Body of pancreas (tissue), 4 donors: ENCODE data around the gene BRSK1. TPM values are rescaled to one million over a fixed set of nuclear protein-coding genes. Genes with fewer than 3 reads are reported as not detected.

Source experiments
- ATAC-seq: fragments of 150-250 bp; one replicate; pipeline ENCODE4 v1.9.1; 2016
- DNase-seq, 4 donors: peaks; one replicate each; pipeline ENCODE4 v3.0.0-alpha.2; 2019
- H3K27ac ChIP-seq, 4 donors: fragments of 200-600 bp; sonication (generic); 1 replicate in 3 of 4; 2 replicates in 1 of 4; pipeline versions ENCODE4 v1.5.1 to v1.6.1; 2016 to 2019; ENCODE audit warnings: mild to moderate bottlenecking in 1 of 4, mixed read lengths in 1 of 4, moderate library complexity in 1 of 4
- H3K27me3 ChIP-seq, 2 donors: fragments of 200-600 bp; sonication (generic); one replicate each; pipeline ENCODE4 v1.6.0; 2016; ENCODE audit warnings: mild to moderate bottlenecking in 1 of 2
- H3K36me3 ChIP-seq, 2 donors: fragments of 200-600 bp; sonication (generic); replicated peaks in 1 of 2; 2 replicates each; pipeline ENCODE4 v1.5.1; 2016; ENCODE audit warnings: low read depth in 2 of 2; ENCODE audit not compliant: insufficient read depth in 1 of 2
- H3K4me1 ChIP-seq: fragments of 200-600 bp; sonication (generic); one replicate; pipeline ENCODE4 v1.6.0; 2016
- H3K4me3 ChIP-seq, 2 donors: fragments of 200-600 bp; sonication (generic); 1 replicate in 1 of 2; 2 replicates in 1 of 2; pipeline ENCODE4 v1.5.1; 2016 to 2019
- H3K9me3 ChIP-seq, 3 donors: fragments of 200-600 bp; sonication (generic); 1 replicate in 2 of 3; 2 replicates in 1 of 3; pipeline ENCODE4 v1.5.1; 2016
- POLR2A ChIP-seq, 3 donors: fragments of 450-650 bp; IDR thresholded peaks; one replicate each; pipeline ENCODE4 v1.6.1; 2016; ENCODE audit warnings: antibody characterized with exemption in 3 of 3, mild to moderate bottlenecking in 2 of 3
- WGBS, 2 donors: methylation state at CpG; one replicate each; pipeline ENCODE4 v1.1.5; 2017; 5-methylcytosine and 5-hydroxymethylcytosine counted together
- intact Hi-C: fragments of 100-400 bp; cut with DNase I; formaldehyde crosslinking; loops from one replicate; pipeline ENCODE4 v1.15.1; 2023
- total RNA-seq, 2 donors: library from RNA; depleted of rRNA; stranded (reverse); fragments of >200 nt; gene quantifications; one replicate each; pipeline ENCODE4 v1.1.0, GENCODE V29; 2016
- TF ChIP-seq, protein P1 (sequence below), 7 experiments: fragments of 450-650 bp in 4 of 7; fragments of 200-600 bp in 3 of 7; sonication (generic) in 3 of 7; IDR thresholded peaks; one replicate each; pipeline ENCODE4 v1.5.1; 2016 to 2019; ENCODE audit warnings: antibody characterized with exemption in 7 of 7

Gene BRSK1
- total RNA-seq, 2 donors from 2014 or later: 0.66 to 1.0 TPM

DNA sequence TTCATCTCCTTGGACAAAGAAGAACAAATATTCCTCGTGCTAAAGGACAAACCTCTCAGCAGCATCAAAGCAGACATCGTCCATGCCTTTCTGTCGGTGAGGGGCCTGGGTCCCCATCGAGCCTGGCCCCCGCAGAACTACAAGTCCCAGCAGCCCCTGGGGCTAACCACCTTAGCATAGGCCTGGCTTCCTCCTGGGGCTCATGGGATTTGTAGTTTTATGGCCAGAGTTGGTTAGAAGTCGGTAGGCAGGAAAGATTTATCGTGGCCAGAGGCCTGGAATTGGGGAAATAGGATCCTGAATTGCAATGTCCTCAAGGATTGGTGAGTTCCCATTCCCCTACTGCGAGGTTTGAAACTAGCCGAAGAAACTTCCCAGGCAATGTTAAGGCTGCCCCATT lies 21.7 kb downstream of the BRSK1 start:
- Histone ChIP-seq H3K27me3 (no peaks in the 10 kb centered on the region), H3K9me3 (no peaks in the 10 kb centered on the region), H3K4me3 (no peak overlapping the region), H3K4me1 (peaks cover 10% of the 10 kb centered on the region), H3K36me3 (no peaks in the 10 kb centered on the region), H3K27ac (no peak overlapping the region)
- intact Hi-C loops: loop anchor here (10.0 kb wide), 1 partner anchor 79 kb away; the partner anchor contains the start of genes RPL28 and TMEM238
- TF ChIP-seq, protein P1, sequence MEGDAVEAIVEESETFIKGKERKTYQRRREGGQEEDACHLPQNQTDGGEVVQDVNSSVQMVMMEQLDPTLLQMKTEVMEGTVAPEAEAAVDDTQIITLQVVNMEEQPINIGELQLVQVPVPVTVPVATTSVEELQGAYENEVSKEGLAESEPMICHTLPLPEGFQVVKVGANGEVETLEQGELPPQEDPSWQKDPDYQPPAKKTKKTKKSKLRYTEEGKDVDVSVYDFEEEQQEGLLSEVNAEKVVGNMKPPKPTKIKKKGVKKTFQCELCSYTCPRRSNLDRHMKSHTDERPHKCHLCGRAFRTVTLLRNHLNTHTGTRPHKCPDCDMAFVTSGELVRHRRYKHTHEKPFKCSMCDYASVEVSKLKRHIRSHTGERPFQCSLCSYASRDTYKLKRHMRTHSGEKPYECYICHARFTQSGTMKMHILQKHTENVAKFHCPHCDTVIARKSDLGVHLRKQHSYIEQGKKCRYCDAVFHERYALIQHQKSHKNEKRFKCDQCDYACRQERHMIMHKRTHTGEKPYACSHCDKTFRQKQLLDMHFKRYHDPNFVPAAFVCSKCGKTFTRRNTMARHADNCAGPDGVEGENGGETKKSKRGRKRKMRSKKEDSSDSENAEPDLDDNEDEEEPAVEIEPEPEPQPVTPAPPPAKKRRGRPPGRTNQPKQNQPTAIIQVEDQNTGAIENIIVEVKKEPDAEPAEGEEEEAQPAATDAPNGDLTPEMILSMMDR (IDR thresholded peaks at IDR 0.05): no peak
- TF ChIP-seq POLR2A (IDR thresholded peaks at IDR 0.05): no peak
- DNase-seq: peak; percentile 35 to 44 (median 36)
- WGBS, 2 donors: 74 to 80% methylated on average over 9 of the region's 9 CpGs
- ATAC-seq: no peak

DNA sequence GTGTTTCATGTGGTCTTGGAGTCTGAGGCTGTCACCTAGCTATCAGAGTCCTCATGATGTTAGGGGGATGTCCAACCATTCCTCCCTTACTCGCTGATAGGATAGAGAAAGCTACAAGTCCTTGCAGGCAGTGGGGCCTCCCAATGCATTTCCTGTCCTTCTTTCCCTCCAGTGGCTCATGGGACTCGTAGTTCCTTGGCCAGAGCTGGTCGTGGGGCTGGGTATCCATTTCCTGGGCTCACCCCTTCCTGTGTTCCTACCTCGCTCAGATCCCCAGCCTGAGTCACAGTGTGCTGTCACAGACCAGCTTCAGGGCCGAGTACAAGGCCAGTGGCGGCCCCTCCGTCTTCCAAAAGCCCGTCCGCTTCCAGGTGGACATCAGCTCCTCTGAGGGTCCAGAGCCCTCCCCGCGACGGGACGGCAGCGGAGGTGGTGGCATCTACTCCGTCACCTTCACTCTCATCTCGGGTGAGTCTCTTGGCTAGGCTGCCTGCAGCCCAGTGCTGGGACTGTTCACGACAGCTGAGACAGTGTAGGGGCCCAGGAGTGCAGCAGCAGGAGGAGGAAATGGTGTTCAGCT lies 22.3 kb downstream of the BRSK1 start:
- TF ChIP-seq, protein P1 (IDR thresholded peaks at IDR 0.05): no peak
- no peak for TF ChIP-seq POLR2A (IDR thresholded peaks at IDR 0.05)
- no peak overlapping the region for H3K27ac ChIP-seq
- intact Hi-C loops: loop anchor here (10.0 kb wide), 1 partner anchor 79 kb away; the partner anchor contains the start of genes RPL28 and TMEM238
- H3K36me3 ChIP-seq: no peaks in the 10 kb centered on the region
- peaks cover 10% of the 10 kb centered on the region for H3K4me1 ChIP-seq
- ATAC-seq: no peak
- DNase-seq: no peak
- no peaks in the 10 kb centered on the region for H3K9me3 ChIP-seq
- 83 to 90% methylated on average over 17 of the region's 17 CpGs for WGBS, 2 donors
- no peaks in the 10 kb centered on the region for H3K27me3 ChIP-seq
- no peak overlapping the region for H3K4me3 ChIP-seq

DNA sequence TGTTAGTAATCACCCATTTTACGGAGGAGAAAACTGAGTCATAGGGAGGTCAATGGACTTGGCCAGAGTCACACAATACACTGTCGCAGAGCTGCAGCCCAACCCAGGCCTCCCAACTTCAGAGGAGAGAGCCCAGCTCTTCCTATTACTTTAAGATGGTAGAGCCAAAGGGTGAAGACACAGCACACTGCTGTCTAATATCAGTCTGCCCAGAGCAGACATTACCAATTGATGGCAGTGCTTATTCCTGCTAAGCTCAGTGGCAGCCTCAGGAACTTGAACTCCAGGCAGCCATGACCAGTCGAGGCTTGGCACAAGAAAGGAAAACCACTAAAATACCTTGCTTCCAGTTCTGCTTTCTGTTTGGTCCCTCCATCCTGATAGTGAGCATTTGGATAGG lies 22.9 kb downstream of the BRSK1 start:
- Histone ChIP-seq H3K4me3 (no peak overlapping the region), H3K9me3 (no peaks in the 10 kb centered on the region), H3K36me3 (no peaks in the 10 kb centered on the region), H3K27me3 (no peaks in the 10 kb centered on the region), H3K4me1 (peaks cover 4% of the 10 kb centered on the region), H3K27ac (no peak overlapping the region)
- TF ChIP-seq, protein P1 (IDR thresholded peaks at IDR 0.05): no peak
- TF ChIP-seq POLR2A (IDR thresholded peaks at IDR 0.05): no peak
- intact Hi-C loops: loop anchor here (10.0 kb wide), 1 partner anchor 78 kb away; the partner anchor contains the start of genes RPL28 and TMEM238
- no peak for DNase-seq
- no peak for ATAC-seq
- whole genome bisulfite sequencing, 2 donors: 65 to 79% methylated on average over 3 of the region's 3 CpGs

DNA sequence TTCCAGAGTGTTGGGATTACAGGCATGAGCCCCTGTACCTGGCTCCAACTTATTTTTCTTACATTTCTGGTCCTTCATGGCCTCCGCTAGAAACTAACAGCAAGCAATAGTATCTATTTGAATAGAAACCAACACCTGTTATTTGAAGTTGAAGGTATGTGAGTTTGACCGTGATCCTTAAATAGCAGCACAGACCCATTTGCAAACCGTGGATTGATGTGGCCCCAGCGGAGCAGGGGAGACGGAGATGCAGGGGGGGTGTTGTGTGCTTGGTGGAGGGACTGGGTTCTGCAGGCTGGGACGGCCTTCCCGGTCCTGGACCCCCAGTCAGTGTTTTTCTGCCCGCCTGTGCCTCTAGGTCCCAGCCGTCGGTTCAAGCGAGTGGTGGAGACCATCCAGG lies 24.5 kb downstream of the BRSK1 start:
- ATAC-seq (no peak), DNase-seq (no peak)
- TF ChIP-seq, protein P1 (IDR thresholded peaks at IDR 0.05): no peak
- H3K9me3 ChIP-seq: no peaks in the 10 kb centered on the region
- H3K27me3 ChIP-seq: no peaks in the 10 kb centered on the region
- H3K36me3 ChIP-seq: no peaks in the 10 kb centered on the region
- H3K4me1 ChIP-seq: no peaks in the 10 kb centered on the region
- H3K27ac ChIP-seq: no peak overlapping the region
- no peak overlapping the region for H3K4me3 ChIP-seq
- intact Hi-C loops: loop anchor here (10.0 kb wide), 1 partner anchor 77 kb away; the partner anchor contains the start of genes RPL28 and TMEM238
- WGBS, 2 donors: 81 to 85% methylated on average over 5 to 10 of the region's 11 CpGs

DNA sequence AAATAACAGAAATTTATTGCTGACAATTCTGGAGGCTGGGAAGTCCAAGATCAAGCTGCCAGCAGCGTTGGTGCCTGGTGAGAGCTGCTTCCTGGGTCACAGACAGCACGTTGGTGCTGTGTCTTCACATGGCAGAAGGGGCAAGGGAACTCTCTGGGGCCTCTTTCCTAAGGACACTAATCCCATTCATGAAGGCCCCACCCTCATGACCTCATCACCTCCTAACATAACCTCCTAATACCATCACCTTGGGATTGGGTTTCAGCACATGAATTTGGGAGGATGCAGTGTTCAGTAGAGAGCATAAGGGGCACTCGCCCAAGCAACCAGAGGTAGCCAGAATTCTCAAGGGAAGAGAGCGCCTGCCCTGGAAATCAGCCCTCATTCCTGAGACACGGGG lies 25.7 kb downstream of the BRSK1 start:
- no peaks in the 10 kb centered on the region for H3K36me3 ChIP-seq
- H3K27ac ChIP-seq: no peak overlapping the region
- H3K27me3 ChIP-seq: no peaks in the 10 kb centered on the region
- ATAC-seq (no peak), DNase-seq (no peak)
- TF ChIP-seq, protein P1 (IDR thresholded peaks at IDR 0.05): no peak
- intact Hi-C loops: loop anchor here (10.0 kb wide), 1 partner anchor 75 kb away; the partner anchor contains the start of genes RPL28 and TMEM238
- no peaks in the 10 kb centered on the region for H3K9me3 ChIP-seq
- 87 to 94% methylated on average over 2 to 5 of the region's 5 CpGs for WGBS, 2 donors
- H3K4me3 ChIP-seq: no peak overlapping the region
- H3K4me1 ChIP-seq: no peaks in the 10 kb centered on the region
